HG03196 (cell line): ENCODE data around the gene CASR.

Experiments
- ATAC-seq: cut with Tn5 transposase; IDR thresholded peaks from one replicate; pipeline ENCODE4 v1.9.1; 2021; ENCODE audit not compliant: unreplicated experiment

Gene CASR

GRCh38 chr3:122257644-122258364, 74.3 kb downstream of the CASR start:
- no peak for ATAC-seq

GRCh38 chr3:122258757-122259371, 75.4 kb downstream of the CASR start:
- peak; percentile 72 for ATAC-seq

DNA sequence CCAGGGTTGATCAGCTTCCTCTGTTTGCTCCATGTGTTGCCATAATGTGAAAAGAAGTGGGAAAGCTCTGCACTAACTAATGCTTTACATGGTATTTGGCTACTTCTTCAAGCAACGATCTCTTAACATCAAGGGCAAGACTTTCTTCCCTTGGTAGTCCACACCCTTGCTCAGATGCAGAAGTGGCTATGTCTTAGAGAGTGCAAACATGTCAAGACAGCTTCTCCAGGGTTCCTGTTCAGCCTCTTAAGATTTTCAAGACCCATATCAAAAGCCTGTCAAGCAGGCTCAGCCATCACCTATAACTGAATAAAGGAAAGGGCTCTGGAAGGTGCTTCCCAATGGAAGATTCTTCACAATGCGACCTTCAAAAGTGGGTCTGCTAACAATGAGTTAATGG, 76.7 kb downstream of the CASR start:
- no peak for ATAC-seq

DNA sequence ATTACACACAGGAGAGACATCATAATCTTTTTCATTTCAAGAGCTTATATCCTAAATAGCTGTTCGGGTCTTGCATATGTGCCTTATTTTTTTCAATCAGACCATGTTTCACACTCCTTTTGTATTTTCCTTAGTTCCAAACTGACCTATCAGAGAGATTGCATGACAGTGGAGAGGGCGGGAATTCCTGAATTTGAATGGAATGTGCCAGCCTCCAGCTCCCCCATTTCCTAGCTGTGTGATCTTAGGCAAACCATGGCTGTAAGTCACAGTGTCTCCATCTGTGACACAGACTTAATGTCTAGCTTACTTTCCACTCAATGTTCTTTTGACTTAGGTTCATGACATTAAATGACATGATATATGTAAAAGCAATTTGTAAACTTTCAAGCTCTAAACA, 79.6 kb downstream of the CASR start:
- ATAC-seq, result no peak

DNA sequence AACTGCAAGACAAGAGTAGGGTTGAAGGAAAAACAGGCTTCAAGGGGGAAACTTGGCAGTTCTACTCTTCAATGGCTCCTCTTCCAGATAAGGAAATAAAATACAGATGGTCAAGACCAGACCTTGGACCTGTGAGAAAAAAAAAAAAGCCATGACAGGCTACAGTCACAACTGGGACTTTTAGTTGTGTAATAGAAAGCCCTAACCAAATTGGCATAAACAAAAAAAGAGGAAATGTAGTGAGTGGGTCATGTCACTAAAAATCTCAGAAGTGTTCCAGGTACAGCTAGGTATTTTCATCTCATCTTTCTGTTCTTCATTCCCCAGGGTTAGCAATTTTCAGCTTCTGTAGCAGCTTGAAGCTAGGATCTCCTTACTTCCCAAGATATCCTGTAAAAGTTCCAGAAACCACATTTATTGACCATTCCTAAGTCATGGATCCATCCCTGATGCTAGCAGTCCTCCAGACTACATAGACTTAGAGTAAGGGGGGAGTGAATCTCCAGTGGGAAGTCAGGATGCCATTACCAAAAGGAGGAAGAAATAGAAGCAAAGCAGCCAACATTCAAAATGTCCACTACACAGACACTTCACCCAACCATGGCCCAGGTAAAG, 80.6 kb downstream of the CASR start:
- ATAC-seq, result no peak

DNA sequence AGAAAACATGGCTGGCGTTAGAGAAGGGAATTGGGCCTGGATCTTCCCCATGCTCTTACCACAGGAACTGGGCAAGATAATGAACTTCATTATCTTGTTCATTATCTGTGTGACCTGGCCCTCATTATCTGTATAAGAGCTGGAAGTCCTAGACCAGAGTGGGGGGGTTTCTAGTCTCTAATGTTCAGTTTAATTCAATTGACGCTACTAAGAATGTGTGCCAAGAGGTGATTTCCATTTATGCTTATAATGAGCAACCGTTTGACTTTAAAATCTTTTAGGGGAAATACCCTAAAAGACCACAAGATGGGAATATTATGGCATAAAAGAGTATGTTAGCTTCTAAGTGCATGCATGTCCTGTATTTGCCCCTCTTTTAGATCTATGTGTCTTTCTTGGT, 82.5 kb downstream of the CASR start:
- ATAC-seq, result no peak

- no peak for ATAC-seq
Measured at GRCh38 chr3:122268257-122269024, 85.0 kb downstream of the CASR start.

DNA sequence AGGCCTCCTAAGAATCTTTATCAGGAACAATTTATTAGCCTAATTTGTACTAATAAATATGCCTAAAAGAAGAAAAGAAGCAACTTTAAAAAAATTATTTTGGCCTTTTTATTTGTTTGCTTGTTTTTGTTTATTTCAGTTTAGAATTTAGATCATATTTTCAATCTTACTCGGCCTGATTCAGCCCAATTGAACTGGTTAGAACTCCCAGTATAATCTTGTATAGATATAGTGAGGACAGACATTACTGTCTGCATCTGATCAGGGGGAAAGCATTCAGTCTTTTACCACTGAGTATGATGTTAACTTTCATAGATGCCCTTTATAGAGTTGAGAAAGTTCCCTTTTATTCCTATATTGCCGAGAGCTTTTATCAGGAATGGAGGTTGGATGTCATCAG, 85.6 kb downstream of the CASR start:
- no peak for ATAC-seq

GRCh38 chr3:122271246-122271898, 87.9 kb downstream of the CASR start:
- ATAC-seq, result no peak

GRCh38 chr3:122272879-122273278, 89.4 kb downstream of the CASR start:
- ATAC-seq, result no peak

DNA sequence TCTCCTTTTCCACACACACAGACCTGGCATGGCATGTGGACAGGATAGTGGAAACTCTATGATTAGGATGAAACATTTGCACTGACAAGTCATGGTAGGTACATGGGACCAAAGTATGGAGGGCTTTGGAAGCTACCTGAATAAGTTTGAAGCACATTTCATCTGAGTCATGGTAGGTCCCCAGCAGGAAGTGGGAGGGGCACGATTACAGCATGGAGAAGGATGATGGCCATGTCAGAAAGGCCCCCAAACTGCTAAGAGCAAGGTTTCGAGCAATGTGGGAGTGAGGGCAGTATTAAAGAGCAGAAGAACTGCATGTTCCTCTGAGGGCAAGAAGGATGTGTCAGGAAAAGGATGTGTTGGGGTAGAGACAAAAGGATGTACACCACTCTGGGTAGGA, 90.0 kb downstream of the CASR start:
- no peak for ATAC-seq

GRCh38 chr3:122281891-122282290, 98.4 kb downstream of the CASR start:
- ATAC-seq, result no peak

- ATAC-seq, result no peak
Measured at GRCh38 chr3:122283796-122284445, 100.5 kb downstream of the CASR start.

GRCh38 chr3:122284486-122284885, 101.0 kb downstream of the CASR start:
- no peak for ATAC-seq

DNA sequence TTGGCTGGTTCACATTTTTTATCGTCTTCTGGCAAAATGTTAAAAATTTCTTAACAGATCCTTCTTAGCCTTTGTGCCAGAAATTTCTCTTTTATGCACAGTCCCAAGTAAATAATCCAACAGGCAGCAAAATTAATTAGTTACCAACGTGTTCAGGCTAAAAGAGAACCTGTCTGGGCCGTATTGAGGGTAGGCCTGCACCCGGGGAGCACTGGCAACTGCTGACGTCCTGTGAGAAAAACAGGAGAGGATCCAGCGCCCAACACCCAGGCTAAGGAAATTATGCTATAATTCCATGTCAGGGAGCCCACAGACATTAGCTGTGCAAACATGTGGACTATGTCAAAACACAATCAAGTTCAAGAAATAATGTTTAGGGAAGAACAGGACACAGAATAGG, 110.9 kb downstream of the CASR start:
- no peak for ATAC-seq

- no peak for ATAC-seq
Measured at GRCh38 chr3:122295266-122296062, 112.0 kb downstream of the CASR start.

- ATAC-seq, result peak; percentile 65
Measured at GRCh38 chr3:122298239-122298638, 114.8 kb downstream of the CASR start.

DNA sequence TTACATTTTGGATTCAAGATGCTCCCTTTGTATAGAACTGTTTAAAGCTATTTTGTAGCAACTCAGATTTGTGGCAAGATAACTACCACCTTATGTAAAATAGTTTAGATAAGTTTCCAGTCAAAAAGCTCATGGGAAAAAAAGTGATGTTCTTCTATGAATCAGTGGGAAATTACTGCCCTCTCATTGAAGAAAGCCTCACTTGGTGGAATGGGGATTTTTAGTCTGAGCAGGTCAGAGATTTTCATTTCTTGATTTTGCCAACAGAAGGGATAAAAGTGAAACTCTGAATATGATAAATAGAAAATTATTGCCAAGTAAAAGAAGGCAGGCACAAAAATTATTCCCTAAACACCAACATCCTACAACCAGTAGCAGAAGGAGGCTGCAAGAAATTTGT, 115.7 kb downstream of the CASR start:
- ATAC-seq, result no peak

- ATAC-seq, result no peak
Measured at GRCh38 chr3:122299872-122300460, 116.5 kb downstream of the CASR start.
